Lower leg skin (tissue), 3 donors: Measurements from ENCODE around the gene EPB41L5.

Experiments used
- CTCF ChIP-seq, 3 donors: fragments of 450-650 bp; IDR thresholded peaks; one replicate each; pipeline ENCODE4 v1.5.1; 2016; ENCODE audit warnings: antibody characterized with exemption in 3 of 3, mild to moderate bottlenecking in 3 of 3, moderate library complexity in 2 of 3
- POLR2A ChIP-seq, 2 donors: fragments of 450-650 bp; IDR thresholded peaks; one replicate each; pipeline ENCODE4 v1.6.1; 2016 to 2017; ENCODE audit warnings: antibody characterized with exemption in 2 of 2, mild to moderate bottlenecking in 1 of 2, moderate library complexity in 1 of 2

- TF ChIP-seq CTCF (IDR thresholded peaks at IDR 0.05), result no peak
- no peak for TF ChIP-seq POLR2A (IDR thresholded peaks at IDR 0.05)
Measured at GRCh38 chr2:120017201-120017600, 4.3 kb downstream of the EPB41L5 start.
